ENCODE data around the gene PHACTR3.

The PHACTR3 gene

GRCh38 chr20:59631751-59632540 is 27.6 kb downstream of the PHACTR3 start:
- Mint-ChIP-seq H3K27me3 (ENCODE audit: low read depth) (no peaks in the 10 kb centered on the region), H3K36me3 (ENCODE audit: low read depth) (no peaks in the 10 kb centered on the region), H3K9me3 (no peaks in the 10 kb centered on the region), H3K4me1 (ENCODE audit: low read depth) (no peaks in the 10 kb centered on the region), H3K27ac (no peak overlapping the region), H3K4me3 (no peak overlapping the region)

DNA sequence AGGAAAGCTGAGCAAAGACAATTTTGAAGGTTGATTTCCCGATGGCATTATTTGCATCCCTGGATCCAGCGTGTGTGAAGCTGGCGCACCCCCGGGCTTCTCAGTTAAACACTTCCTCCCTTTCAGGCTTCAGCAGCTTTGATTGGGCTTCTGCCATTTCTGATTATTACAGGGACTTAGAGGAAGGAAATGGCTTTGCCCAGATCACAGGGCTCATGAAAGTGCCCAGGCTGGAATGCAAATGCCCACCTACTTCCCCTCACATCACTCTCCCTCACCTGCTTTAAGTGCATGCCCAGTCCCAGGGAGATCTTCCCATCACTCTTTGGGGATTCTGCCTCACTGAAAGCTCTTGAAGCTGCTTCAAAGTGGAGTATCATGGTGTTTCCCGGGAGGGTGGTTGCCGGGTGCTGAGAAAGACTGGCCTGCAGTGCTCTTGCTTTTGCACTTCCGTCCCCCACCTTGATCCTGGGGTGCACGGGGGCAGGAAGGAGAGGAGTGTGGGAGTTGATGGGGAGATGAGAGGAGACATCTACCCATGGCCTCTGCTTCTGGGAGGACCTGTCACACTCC is 28.3 kb downstream of the PHACTR3 start:
- H3K27ac Mint-ChIP-seq, result no peak overlapping the region
- no peaks in the 10 kb centered on the region for H3K27me3 Mint-ChIP-seq (ENCODE audit: low read depth)

DNA sequence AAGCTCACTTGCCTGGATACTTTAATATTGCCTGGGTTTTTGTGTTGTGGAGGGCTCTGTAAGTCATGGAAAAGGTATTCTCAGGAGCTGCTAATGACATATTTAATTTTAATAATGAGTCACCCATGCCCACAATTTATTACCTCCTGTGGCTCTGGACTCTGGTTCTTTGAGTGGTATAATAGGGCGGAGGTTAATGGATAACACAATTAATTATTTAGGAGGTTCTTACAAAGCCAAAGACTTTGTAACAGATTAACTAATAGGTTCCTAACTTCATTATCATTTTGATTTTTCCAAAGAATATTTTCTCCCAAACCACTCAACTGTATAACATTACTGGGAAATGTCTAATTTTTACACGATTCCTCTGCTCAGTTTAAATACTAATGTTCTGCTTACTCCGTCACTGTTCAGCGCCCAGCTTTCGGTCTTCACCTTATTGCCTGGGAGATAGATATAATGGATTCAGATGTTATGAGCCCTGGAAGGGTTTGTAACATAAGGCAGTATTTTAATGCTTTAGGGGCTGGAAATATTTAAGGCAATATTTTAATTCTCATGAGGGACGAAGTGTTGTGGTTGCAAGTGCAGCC is 29.4 kb downstream of the PHACTR3 start:
- Mint-ChIP-seq H3K36me3 (ENCODE audit: low read depth) (no peaks in the 10 kb centered on the region), H3K4me1 (ENCODE audit: low read depth) (no peaks in the 10 kb centered on the region), H3K9me3 (no peaks in the 10 kb centered on the region), H3K4me3 (no peak overlapping the region), H3K27ac (no peak overlapping the region), H3K27me3 (ENCODE audit: low read depth) (no peaks in the 10 kb centered on the region)

More for the DNA sequence above, 28.3 kb downstream of the PHACTR3 start:
- no peak overlapping the region for H3K4me3 Mint-ChIP-seq
- H3K4me1 Mint-ChIP-seq (ENCODE audit: low read depth), result no peaks in the 10 kb centered on the region
- no peaks in the 10 kb centered on the region for H3K9me3 Mint-ChIP-seq
- no peaks in the 10 kb centered on the region for H3K36me3 Mint-ChIP-seq (ENCODE audit: low read depth)

GRCh38 chr20:59634435-59635005 is 30.2 kb downstream of the PHACTR3 start:
- no peak overlapping the region for H3K4me3 Mint-ChIP-seq
- H3K27ac Mint-ChIP-seq, result no peak overlapping the region
- H3K27me3 Mint-ChIP-seq (ENCODE audit: low read depth), result no peaks in the 10 kb centered on the region
- no peaks in the 10 kb centered on the region for H3K4me1 Mint-ChIP-seq (ENCODE audit: low read depth)
- no peaks in the 10 kb centered on the region for H3K9me3 Mint-ChIP-seq
- no peaks in the 10 kb centered on the region for H3K36me3 Mint-ChIP-seq (ENCODE audit: low read depth)

GRCh38 chr20:59636766-59637370 is 32.5 kb downstream of the PHACTR3 start:
- Mint-ChIP-seq H3K27me3 (ENCODE audit: low read depth) (no peaks in the 10 kb centered on the region), H3K36me3 (ENCODE audit: low read depth) (no peaks in the 10 kb centered on the region), H3K27ac (no peak overlapping the region), H3K4me3 (no peak overlapping the region), H3K4me1 (ENCODE audit: low read depth) (no peaks in the 10 kb centered on the region), H3K9me3 (no peaks in the 10 kb centered on the region)

DNA sequence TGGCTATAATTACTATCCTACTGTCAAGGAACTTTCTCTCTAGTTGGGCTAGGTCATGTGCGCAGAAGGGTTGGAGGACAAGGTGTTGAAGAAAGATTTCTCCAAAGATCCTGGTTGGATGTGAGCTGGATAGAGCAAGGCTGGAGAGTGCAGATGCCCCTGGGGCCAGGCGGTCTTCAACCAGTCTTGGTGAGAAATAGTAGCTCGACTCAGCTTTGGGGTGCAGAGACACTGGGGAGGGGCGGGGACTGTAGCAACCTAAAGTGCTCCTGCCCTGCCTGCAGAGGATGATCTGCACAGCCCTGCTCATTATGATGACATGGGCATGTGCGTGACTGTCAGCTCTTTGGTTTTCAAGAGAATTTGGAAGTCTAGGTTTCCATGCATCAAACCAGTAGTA is 35.9 kb downstream of the PHACTR3 start:
- Mint-ChIP-seq H3K9me3 (no peaks in the 10 kb centered on the region), H3K27ac (no peak overlapping the region), H3K27me3 (ENCODE audit: low read depth) (no peaks in the 10 kb centered on the region), H3K4me1 (ENCODE audit: low read depth) (no peaks in the 10 kb centered on the region), H3K36me3 (ENCODE audit: low read depth) (no peaks in the 10 kb centered on the region), H3K4me3 (no peak overlapping the region)

- Mint-ChIP-seq H3K4me3 (no peak overlapping the region), H3K9me3 (no peaks in the 10 kb centered on the region)
Measured at GRCh38 chr20:59643615-59644061, 39.3 kb downstream of the PHACTR3 start.

GRCh38 chr20:59644371-59644939 is 40.1 kb downstream of the PHACTR3 start:
- Mint-ChIP-seq H3K27ac (no peak overlapping the region), H3K36me3 (ENCODE audit: low read depth) (no peaks in the 10 kb centered on the region), H3K27me3 (ENCODE audit: low read depth) (no peaks in the 10 kb centered on the region), H3K9me3 (no peaks in the 10 kb centered on the region), H3K4me3 (no peak overlapping the region), H3K4me1 (ENCODE audit: low read depth) (no peaks in the 10 kb centered on the region)

More at GRCh38 chr20:59643615-59644061, 39.3 kb downstream of the PHACTR3 start:
- Mint-ChIP-seq H3K36me3 (ENCODE audit: low read depth) (no peaks in the 10 kb centered on the region), H3K27ac (no peak overlapping the region), H3K4me1 (ENCODE audit: low read depth) (no peaks in the 10 kb centered on the region), H3K27me3 (ENCODE audit: low read depth) (no peaks in the 10 kb centered on the region)

DNA sequence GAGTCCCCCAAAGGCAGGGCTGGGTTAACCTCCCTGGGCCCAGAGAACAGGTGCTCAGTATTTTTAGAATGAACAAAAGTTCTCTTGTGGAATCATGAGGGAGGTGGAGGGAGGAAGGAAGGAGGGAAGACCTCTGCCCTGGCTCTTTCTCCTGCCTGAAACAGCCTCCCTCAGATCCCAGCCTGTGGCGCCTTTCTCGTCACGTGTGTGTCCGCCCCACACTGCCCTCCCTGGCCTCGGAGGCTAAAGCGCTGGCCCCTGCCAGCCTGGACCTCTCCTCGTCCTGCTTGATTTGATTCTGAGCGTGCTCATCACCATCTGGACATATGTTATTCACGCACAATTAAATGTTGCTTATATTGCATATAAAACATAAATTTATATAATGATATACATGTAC is 40.9 kb downstream of the PHACTR3 start:
- Mint-ChIP-seq H3K4me1 (ENCODE audit: low read depth) (no peaks in the 10 kb centered on the region), H3K27me3 (ENCODE audit: low read depth) (no peaks in the 10 kb centered on the region), H3K9me3 (no peaks in the 10 kb centered on the region), H3K27ac (no peak overlapping the region), H3K4me3 (no peak overlapping the region), H3K36me3 (ENCODE audit: low read depth) (no peaks in the 10 kb centered on the region)

DNA sequence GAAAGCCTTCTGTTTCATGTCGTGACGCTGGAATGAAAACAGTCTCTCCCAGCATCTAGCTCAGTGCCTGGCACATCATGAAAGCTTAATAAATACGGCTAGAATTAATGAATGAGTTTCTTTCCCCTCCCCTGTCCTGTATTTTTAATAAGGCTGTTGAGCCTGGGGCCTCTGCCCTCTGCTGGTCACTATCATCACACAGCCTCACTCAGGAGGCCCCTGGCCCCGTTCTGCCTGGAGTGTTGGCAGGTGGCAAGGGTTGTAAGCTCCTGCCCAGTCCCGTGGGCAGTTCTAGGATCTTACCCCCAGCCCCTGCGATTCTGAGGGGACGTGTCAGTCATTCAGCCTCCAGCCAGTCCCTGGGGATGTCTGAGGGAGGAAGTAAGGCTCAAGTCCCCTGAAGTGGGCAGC is 41.4 kb downstream of the PHACTR3 start:
- H3K4me1 Mint-ChIP-seq (ENCODE audit: low read depth), result no peaks in the 10 kb centered on the region
- H3K27ac Mint-ChIP-seq, result no peak overlapping the region
- no peaks in the 10 kb centered on the region for H3K9me3 Mint-ChIP-seq
- H3K27me3 Mint-ChIP-seq (ENCODE audit: low read depth), result no peaks in the 10 kb centered on the region
- no peak overlapping the region for H3K4me3 Mint-ChIP-seq
- H3K36me3 Mint-ChIP-seq (ENCODE audit: low read depth), result no peaks in the 10 kb centered on the region

DNA sequence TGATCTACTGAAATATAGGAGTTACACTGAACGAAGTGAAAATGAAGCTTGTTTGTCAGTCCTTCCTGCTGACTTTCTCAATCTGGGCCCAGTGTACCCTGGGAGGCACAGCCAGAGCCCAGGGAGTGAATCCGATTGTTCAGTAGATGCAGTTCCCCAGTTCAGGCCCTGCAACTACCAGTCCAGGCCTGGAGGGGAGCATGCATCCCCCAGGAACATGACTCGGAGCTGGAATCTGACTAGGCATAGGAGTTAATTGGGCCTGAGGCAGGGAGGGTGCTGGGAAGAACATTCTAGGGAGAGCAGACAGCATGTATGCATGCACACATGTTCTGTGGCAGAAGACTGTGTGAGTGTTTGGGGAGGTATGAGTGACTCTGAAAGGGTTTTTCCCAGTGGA is 42.1 kb downstream of the PHACTR3 start:
- Mint-ChIP-seq H3K9me3 (no peaks in the 10 kb centered on the region), H3K27ac (no peak overlapping the region), H3K4me3 (no peak overlapping the region), H3K36me3 (ENCODE audit: low read depth) (no peaks in the 10 kb centered on the region), H3K27me3 (ENCODE audit: low read depth) (no peaks in the 10 kb centered on the region), H3K4me1 (ENCODE audit: low read depth) (no peaks in the 10 kb centered on the region)

- H3K4me1 Mint-ChIP-seq (ENCODE audit: low read depth), result no peaks in the 10 kb centered on the region
- H3K27me3 Mint-ChIP-seq (ENCODE audit: low read depth), result no peaks in the 10 kb centered on the region
- H3K36me3 Mint-ChIP-seq (ENCODE audit: low read depth), result no peaks in the 10 kb centered on the region
- no peaks in the 10 kb centered on the region for H3K9me3 Mint-ChIP-seq
- H3K4me3 Mint-ChIP-seq, result no peak overlapping the region
- H3K27ac Mint-ChIP-seq, result no peak overlapping the region
Measured at GRCh38 chr20:59647271-59647670, 42.9 kb downstream of the PHACTR3 start.

DNA sequence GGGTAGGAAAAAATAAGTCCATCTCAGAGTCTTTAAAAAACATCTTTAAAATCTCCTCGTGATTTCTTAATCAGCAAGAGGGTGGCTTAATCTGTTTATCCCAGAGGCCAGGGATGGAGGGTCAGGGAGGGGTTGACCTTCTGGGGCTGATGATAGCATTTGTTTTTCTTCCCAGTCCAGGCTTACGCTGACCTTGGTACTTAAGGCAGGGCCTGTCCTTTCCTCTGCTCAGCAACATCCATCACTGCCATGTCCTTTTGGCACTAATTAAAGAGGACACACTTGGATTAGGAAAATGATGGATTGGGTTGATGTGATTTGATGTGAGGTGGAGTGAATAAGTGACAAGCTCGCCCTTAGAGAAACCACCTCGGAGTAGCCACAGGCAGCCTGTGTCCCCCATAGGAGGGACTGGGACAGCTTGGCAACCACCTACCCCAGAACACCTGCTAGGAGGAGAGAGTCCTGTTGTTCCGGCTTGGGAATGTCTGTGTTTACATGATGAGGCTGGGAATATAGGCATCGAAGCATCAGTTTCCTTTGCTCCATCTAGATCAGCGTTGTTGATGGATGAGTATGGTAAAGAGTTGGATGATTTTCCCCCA is 44.2 kb downstream of the PHACTR3 start:
- Mint-ChIP-seq H3K4me3 (no peak overlapping the region), H3K9me3 (no peaks in the 10 kb centered on the region), H3K27ac (no peak overlapping the region), H3K27me3 (ENCODE audit: low read depth) (no peaks in the 10 kb centered on the region), H3K4me1 (ENCODE audit: low read depth) (no peaks in the 10 kb centered on the region), H3K36me3 (ENCODE audit: low read depth) (no peaks in the 10 kb centered on the region)

DNA sequence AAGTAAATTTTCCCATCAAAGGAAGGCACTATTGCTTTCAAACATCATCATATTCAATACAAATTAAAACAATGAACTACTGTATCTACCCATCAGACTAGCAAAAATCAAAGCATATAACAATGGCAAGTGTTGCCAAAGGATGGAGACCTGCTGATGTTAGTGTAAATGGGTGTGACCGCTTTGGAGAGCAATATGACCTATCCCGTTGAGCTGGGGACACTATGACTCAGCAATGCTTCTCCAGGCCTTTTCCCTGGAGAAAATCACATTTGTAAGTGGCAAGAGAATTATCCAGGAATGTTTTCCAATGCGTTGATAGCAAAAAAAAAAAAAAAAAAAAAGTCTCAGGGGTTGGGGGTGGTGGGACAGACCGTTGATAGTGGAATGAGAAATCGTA is 46.1 kb downstream of the PHACTR3 start:
- H3K4me1 Mint-ChIP-seq (ENCODE audit: low read depth), result no peaks in the 10 kb centered on the region
- no peaks in the 10 kb centered on the region for H3K36me3 Mint-ChIP-seq (ENCODE audit: low read depth)
- peaks cover 1% of the 10 kb centered on the region for H3K27me3 Mint-ChIP-seq (ENCODE audit: low read depth)
- H3K9me3 Mint-ChIP-seq, result peaks cover 2% of the 10 kb centered on the region
- no peak overlapping the region for H3K27ac Mint-ChIP-seq
- H3K4me3 Mint-ChIP-seq, result no peak overlapping the region

All from T-helper 1 cell treated with Interleukin-12 subunit alpha and Interleukin-12 subunit beta and Interleukin-4 antibody, amounts not matched to agents 30 μg/mL and 1 μg/mL, for 36 hours (primary cell).